Testis (tissue), 3 donors: ENCODE measurements around the gene EYA3. TPM values are rescaled to one million over a fixed set of nuclear protein-coding genes. Genes with fewer than 3 reads are reported as not detected.

Experiments
- DNase-seq: peaks from one replicate; pipeline ENCODE4 v3.0.0-alpha.2; 2019
- H3K27ac ChIP-seq, 2 donors: fragments of 200-600 bp; sonication (generic); one replicate each; pipeline ENCODE4 v1.5.1; 2019
- H3K27me3 ChIP-seq: fragments of 200-600 bp; sonication (generic); one replicate; pipeline ENCODE4 v1.5.1; 2019
- H3K36me3 ChIP-seq: fragments of 200-600 bp; sonication (generic); one replicate; pipeline ENCODE4 v1.5.1; 2017; ENCODE audit warnings: low read depth; ENCODE audit errors: missing control alignments
- H3K4me1 ChIP-seq: fragments of 200-600 bp; sonication (generic); one replicate; pipeline ENCODE4 v1.5.1; 2019
- H3K4me3 ChIP-seq, 2 donors: fragments of 200-600 bp; sonication (generic); one replicate each; pipeline ENCODE4 v1.5.1; 2017 to 2019
- H3K9me3 ChIP-seq: fragments of 200-600 bp; sonication (generic); one replicate; pipeline ENCODE4 v1.5.1; 2017
- CTCF ChIP-seq, 3 experiments: fragments of 450-650 bp in 2 of 3; fragments of 200-600 bp in 1 of 3; sonication (generic) in 1 of 3; IDR thresholded peaks; one replicate each; pipeline ENCODE4 v1.5.1; 2016 to 2019; ENCODE audit warnings: antibody characterized with exemption in 3 of 3, mild to moderate bottlenecking in 2 of 3, moderate library complexity in 1 of 3
- POLR2A ChIP-seq: fragments of 450-650 bp; IDR thresholded peaks from one replicate; pipeline ENCODE4 v1.6.1; 2017; ENCODE audit warnings: antibody characterized with exemption, mild to moderate bottlenecking, moderate library complexity
- WGBS, 2 donors: methylation state at CpG; one replicate each; pipeline ENCODE4 v1.1.5; 2018; 5-methylcytosine and 5-hydroxymethylcytosine counted together
- intact Hi-C: fragments of 100-400 bp; cut with DNase I; formaldehyde crosslinking; loops from one replicate; pipeline ENCODE4 v1.15.1; 2023; ENCODE audit warnings: low total_unique reads
- polyA plus RNA-seq: library from polyadenylated mRNA; stranded (reverse); fragments of 350-450 nt; fragmentation: Illumina TruSeq; extraction: RNeasy Lipid Tissue Mini Kit (QIAGEN cat#74804); gene quantifications from one replicate; pipeline ENCODE4 v1.2.3, GENCODE V29; 2014; ENCODE audit warnings: low read depth, low replicate concordance; ENCODE audit not compliant: insufficient read depth
- total RNA-seq, 2 donors: library from RNA; depleted of rRNA; stranded (reverse); fragments of >200 nt; gene quantifications; one replicate each; pipeline ENCODE4 v1.2.3, GENCODE V29; 2016

Gene EYA3
- total and polyA plus RNA-seq, 3 donors from 2014 or later = 28.3 to 41.9 (median 31.5) TPM

DNA sequence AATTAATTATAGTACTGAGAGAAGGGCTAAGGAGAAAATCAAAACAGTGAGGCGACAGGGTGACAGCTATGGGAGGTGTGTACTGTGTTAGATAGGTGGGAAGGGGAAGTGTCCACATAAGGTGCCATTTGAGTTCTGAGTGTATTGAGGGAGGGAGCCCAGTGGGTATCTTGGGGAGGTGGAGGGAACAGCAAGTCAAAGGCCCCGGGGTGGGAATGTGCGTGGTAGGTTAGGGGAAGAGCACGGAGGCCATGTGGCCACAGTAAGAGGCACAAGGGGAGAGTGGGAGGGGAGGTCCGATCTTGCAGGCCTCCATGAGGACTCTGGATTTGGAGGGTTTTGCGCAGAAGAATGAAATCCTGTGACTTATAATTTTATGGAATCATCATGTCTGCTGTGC is 131.6 kb downstream of the EYA3 start:
- Histone ChIP-seq H3K4me1 (peaks cover 10% of the 10 kb centered on the region), H3K4me3 (no peak overlapping the region), H3K27me3 (no peaks in the 10 kb centered on the region), H3K27ac (no peak overlapping the region), H3K9me3 (no peaks in the 10 kb centered on the region), H3K36me3 (no peaks in the 10 kb centered on the region)
- WGBS, 2 donors = 81 to 94% methylated on average over 6 of the region's 6 CpGs
- TF ChIP-seq POLR2A (no peak), CTCF (IDR thresholded peaks at IDR 0.05) (no peak)
- no peak for DNase-seq
- intact Hi-C loops = no loop called here

DNA sequence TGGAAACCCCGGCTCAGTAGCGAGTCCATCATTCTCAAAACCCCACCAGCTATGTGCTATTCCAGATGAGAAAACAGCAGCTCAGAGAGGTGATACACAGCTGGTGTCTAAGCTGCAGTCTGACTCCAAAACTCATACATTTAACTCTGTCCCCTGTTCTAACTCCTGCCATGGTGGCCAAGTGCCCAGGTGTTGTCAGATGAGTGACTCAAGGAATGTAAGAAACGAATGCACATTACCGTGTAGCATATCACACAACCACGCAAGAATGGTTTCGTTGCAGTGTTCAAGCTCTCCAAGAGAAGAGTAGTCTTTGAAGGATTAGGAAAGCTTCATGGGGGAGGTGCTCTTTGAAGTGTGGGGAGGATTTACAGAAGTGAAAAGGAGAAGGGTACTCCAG is 133.3 kb downstream of the EYA3 start:
- H3K9me3 ChIP-seq = no peaks in the 10 kb centered on the region
- H3K36me3 ChIP-seq = no peaks in the 10 kb centered on the region
- intact Hi-C loops = no loop called here
- no peak for TF ChIP-seq POLR2A
- H3K27ac ChIP-seq = no peak overlapping the region
- DNase-seq = no peak
- no peak overlapping the region for H3K4me3 ChIP-seq
- no peaks in the 10 kb centered on the region for H3K27me3 ChIP-seq
- no peaks in the 10 kb centered on the region for H3K4me1 ChIP-seq
- 88 to 93% methylated on average over 6 of the region's 6 CpGs for WGBS, 2 donors

GRCh38 chr1:27954186-27954585 is 134.2 kb downstream of the EYA3 start:
- 94 to 96% methylated on average over 10 of the region's 10 CpGs for WGBS, 2 donors
- H3K9me3 ChIP-seq = no peaks in the 10 kb centered on the region

DNA sequence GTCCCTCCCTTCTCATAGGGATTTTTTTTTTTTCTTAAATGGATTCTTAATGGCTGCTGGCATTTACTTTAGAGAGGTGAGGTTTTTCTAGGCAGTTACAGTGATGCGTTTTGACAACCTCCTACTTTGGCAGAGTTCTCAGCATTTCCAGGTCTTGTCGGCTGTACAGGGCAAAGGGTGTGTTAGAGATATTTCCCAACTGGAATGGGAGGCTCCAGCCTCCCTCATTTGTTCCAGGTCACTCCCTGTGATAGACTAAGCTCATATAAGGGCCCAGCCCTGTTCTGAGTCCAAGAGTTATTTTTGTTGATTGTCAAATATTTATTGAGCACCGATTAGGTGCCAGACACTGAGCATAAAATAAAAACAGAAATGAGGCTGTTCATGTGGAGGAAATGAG is 136.3 kb downstream of the EYA3 start:
- Histone ChIP-seq H3K36me3 (no peaks in the 10 kb centered on the region), H3K4me3 (no peak overlapping the region), H3K4me1 (no peaks in the 10 kb centered on the region), H3K9me3 (no peaks in the 10 kb centered on the region), H3K27me3 (no peaks in the 10 kb centered on the region), H3K27ac (no peak overlapping the region)
- TF ChIP-seq CTCF (IDR thresholded peaks at IDR 0.05) (no peak), POLR2A (no peak)
- intact Hi-C loops = no loop called here
- DNase-seq = no peak
- WGBS, 2 donors = 68 to 74% methylated on average over 3 of the region's 3 CpGs

More at GRCh38 chr1:27954186-27954585, 134.2 kb downstream of the EYA3 start:
- intact Hi-C loops = no loop called here
- no peaks in the 10 kb centered on the region for H3K27me3 ChIP-seq
- no peak for DNase-seq
- H3K27ac ChIP-seq = no peak overlapping the region
- H3K4me3 ChIP-seq = no peak overlapping the region
- no peaks in the 10 kb centered on the region for H3K36me3 ChIP-seq
- TF ChIP-seq CTCF (IDR thresholded peaks at IDR 0.05) (no peak), POLR2A (no peak)
- no peaks in the 10 kb centered on the region for H3K4me1 ChIP-seq

DNA sequence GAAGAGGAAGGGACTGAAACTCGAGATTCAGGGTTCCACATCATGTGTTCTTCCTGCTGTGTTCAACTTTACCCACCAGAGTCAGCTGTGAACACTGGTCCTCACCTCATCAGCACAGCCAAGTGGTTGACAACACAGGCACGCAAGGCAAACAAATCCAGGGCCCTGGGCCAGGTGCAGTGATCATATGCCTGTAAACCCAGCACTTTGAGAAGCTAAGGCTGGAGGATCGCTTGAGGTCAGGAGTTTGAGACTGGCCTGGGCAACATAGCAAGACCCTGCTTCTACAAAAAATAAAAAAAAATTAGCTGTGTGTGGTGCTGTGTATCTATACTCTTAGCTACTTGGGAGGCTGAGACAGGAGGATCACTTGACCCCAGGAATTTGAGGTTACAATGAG is 137.0 kb downstream of the EYA3 start:
- WGBS, 2 donors = 72 to 75% methylated on average over 3 of the region's 3 CpGs
- H3K36me3 ChIP-seq = no peaks in the 10 kb centered on the region

More for the DNA sequence above, 137.0 kb downstream of the EYA3 start:
- no peak for TF ChIP-seq CTCF (IDR thresholded peaks at IDR 0.05)
- no peak for TF ChIP-seq POLR2A
- H3K4me3 ChIP-seq = no peak overlapping the region
- no peaks in the 10 kb centered on the region for H3K9me3 ChIP-seq
- no peaks in the 10 kb centered on the region for H3K27me3 ChIP-seq
- H3K27ac ChIP-seq = no peak overlapping the region
- intact Hi-C loops = no loop called here
- H3K4me1 ChIP-seq = no peaks in the 10 kb centered on the region
- no peak for DNase-seq
